D721Med (cell line): ENCODE results near the gene VPS29.
"Not testable (repeated sequence)": the region's sequence is repeated elsewhere in the genome, so short reads cannot be mapped to it uniquely, and the experiment has no call there.

Experiments used
- DNase-seq: peaks from one replicate; pipeline ENCODE4 v3.0.0; 2011; ENCODE audit warnings: low spot score; ENCODE audit not compliant: insufficient read length
- FAIRE-seq: peaks from 2 replicates; lab custom pipeline; 2011; peaks lifted over from hg19 to GRCh38; lab: Jason Lieb, UNC
- TF ChIP-seq, protein P1 (sequence below): IDR thresholded peaks from 2 replicates; pipeline ENCODE4 v1.5.1; 2012; ENCODE audit warnings: mild to moderate bottlenecking, control low read depth; ENCODE audit not compliant: insufficient read depth; ENCODE audit errors: missing control alignments

Gene VPS29

GRCh38 chr12:110501752-110502738 lies at the start of gene VPS29, which contains the start of gene RAD9B:
TSS of gene VPS29 (minus strand) at chr12:110502111. CDS start at chr12:110502051, 60 bp downstream.
TSS of gene RAD9B (plus strand) at chr12:110502331. CDS start at chr12:110502338, 7 bp downstream.
- DNase-seq, result peak; percentile 89
- FAIRE-seq, result no peak
- TF ChIP-seq, protein P1, sequence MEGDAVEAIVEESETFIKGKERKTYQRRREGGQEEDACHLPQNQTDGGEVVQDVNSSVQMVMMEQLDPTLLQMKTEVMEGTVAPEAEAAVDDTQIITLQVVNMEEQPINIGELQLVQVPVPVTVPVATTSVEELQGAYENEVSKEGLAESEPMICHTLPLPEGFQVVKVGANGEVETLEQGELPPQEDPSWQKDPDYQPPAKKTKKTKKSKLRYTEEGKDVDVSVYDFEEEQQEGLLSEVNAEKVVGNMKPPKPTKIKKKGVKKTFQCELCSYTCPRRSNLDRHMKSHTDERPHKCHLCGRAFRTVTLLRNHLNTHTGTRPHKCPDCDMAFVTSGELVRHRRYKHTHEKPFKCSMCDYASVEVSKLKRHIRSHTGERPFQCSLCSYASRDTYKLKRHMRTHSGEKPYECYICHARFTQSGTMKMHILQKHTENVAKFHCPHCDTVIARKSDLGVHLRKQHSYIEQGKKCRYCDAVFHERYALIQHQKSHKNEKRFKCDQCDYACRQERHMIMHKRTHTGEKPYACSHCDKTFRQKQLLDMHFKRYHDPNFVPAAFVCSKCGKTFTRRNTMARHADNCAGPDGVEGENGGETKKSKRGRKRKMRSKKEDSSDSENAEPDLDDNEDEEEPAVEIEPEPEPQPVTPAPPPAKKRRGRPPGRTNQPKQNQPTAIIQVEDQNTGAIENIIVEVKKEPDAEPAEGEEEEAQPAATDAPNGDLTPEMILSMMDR, result no peak

- TF ChIP-seq, protein P1, result no peak
- DNase-seq, result no peak
- FAIRE-seq, result no peak
Measured at GRCh38 chr12:110550981-110551380, 49.1 kb upstream of the VPS29 start.

DNA sequence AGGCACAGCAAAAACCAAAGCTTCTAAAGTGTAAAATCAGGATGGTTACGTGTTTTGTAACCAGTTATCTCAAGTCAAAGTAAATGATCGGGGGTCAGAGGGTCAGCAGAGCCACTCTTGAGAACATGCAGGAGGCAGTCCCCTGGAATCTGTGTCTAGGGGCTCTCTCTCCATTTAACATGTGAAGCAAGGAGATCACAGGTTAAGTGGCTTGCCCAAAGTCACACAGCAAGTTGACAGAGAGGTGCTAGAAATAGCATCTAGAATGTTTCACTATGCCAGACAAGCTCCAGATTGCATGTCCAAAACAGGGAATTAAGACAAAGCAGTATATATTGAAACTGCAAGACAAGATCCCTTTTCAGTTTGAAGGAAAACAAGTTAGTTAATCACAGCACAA lies 47.8 kb upstream of the VPS29 start:
- TF ChIP-seq, protein P1, result no peak
- no peak for FAIRE-seq
- no peak for DNase-seq

- TF ChIP-seq, protein P1, result no peak
- no peak for FAIRE-seq
- DNase-seq, result no peak
Measured at GRCh38 chr12:110548678-110549077, 46.8 kb upstream of the VPS29 start.

GRCh38 chr12:110547090-110547489 lies 45.2 kb upstream of the VPS29 start:
- TF ChIP-seq, protein P1, result no peak
- FAIRE-seq (no peak), DNase-seq (no peak)

- FAIRE-seq, result no peak
- TF ChIP-seq, protein P1, result no peak
- DNase-seq, result no peak
Measured at GRCh38 chr12:110546339-110546738, 44.4 kb upstream of the VPS29 start.

DNA sequence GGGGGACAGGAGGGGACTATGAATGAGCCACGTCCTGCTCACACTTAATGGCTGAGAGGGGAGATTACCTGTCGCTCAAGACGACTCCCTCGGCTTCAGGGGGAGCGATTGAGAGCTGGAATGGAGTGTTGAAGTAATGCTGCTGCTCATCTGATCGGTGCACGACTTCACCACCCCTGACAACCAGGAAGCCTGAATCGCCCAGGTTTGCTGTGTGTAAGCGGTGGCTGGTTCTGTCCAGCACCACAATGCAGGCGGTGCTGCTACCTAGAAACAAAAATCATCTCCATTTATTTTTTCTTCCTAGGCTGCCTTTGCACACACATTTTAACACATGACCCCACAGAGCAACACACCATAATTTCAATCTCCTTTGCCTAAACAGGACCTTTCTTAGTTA lies 43.9 kb upstream of the VPS29 start:
- FAIRE-seq, result no peak
- no peak for DNase-seq
- TF ChIP-seq, protein P1, result no peak

GRCh38 chr12:110545259-110545658 lies 43.3 kb upstream of the VPS29 start:
- DNase-seq, FAIRE-seq: not testable (repeated sequence)
